Activated naive CD4-positive, alpha-beta T cell treated with anti-CD3 and anti-CD28 coated beads, Interleukin-2, amount 50 U/mL, for 72 hours (primary cell): ENCODE measurements around the gene KATNAL1. TPM values are rescaled to one million over a fixed set of nuclear protein-coding genes. Genes with fewer than 3 reads are reported as not detected.
"Not testable (repeated sequence)": the region's sequence is repeated elsewhere in the genome, so short reads cannot be mapped to it uniquely, and the experiment has no call there.

Source experiments
- ATAC-seq, 2 donors: fragments of 150-1000 bp; cut with Tn5 transposase; 2 replicates each; pipeline ENCODE4 v1.10.0; 2021; ENCODE audit warnings: mild to moderate bottlenecking in 2 of 2, moderate library complexity in 2 of 2
- DNase-seq, 2 donors: peaks; one replicate each; pipeline ENCODE4 v3.0.0; 2021 to 2022; ENCODE audit warnings: low spot score in 2 of 2
- H3K27ac Mint-ChIP-seq, 2 donors: one replicate each; pipeline ENCODE4 v1.8.0; 2022; ENCODE audit warnings: mild to moderate bottlenecking in 2 of 2, mixed read lengths in 2 of 2
- H3K36me3 Mint-ChIP-seq, 2 donors: one replicate each; pipeline ENCODE4 v1.8.0; 2022; ENCODE audit warnings: mixed read lengths in 2 of 2
- H3K9me3 Mint-ChIP-seq, 2 donors: one replicate each; pipeline ENCODE4 v1.8.0; 2022; ENCODE audit warnings: mixed read lengths in 2 of 2
- total RNA-seq, 2 donors: library from RNA; stranded (reverse); gene quantifications; one replicate each; pipeline ENCODE4 v1.2.3, GENCODE V29; 2022

The KATNAL1 gene
- total RNA-seq, 2 donors from 2014 or later, result 17.4 to 19.1 TPM

GRCh38 chr13:30204564-30204963, 102.8 kb downstream of the KATNAL1 start:
- Mint-ChIP-seq H3K9me3 (no peaks in the 10 kb centered on the region), H3K27ac (no peak overlapping the region), H3K36me3 (no peaks in the 10 kb centered on the region)
- ATAC-seq (peak; percentile 78 to 96), DNase-seq (no peak)

- H3K36me3 Mint-ChIP-seq, result no peaks in the 10 kb centered on the region
- H3K27ac Mint-ChIP-seq, result peak overlapping the region in 1 of 2 donors; percentile 63
- DNase-seq (no peak), ATAC-seq (no peak)
- no peaks in the 10 kb centered on the region for H3K9me3 Mint-ChIP-seq
Measured at GRCh38 chr13:30196025-30196424, 111.3 kb downstream of the KATNAL1 start.

GRCh38 chr13:30194906-30195305, 112.4 kb downstream of the KATNAL1 start:
- Mint-ChIP-seq H3K36me3 (no peaks in the 10 kb centered on the region), H3K9me3 (no peaks in the 10 kb centered on the region), H3K27ac (no peak overlapping the region)
- ATAC-seq (no peak), DNase-seq (no peak)

GRCh38 chr13:30193279-30194234, 113.8 kb downstream of the KATNAL1 start:
- H3K36me3 Mint-ChIP-seq, result no peaks in the 10 kb centered on the region
- DNase-seq (no peak), ATAC-seq (no peak)
- H3K27ac Mint-ChIP-seq, result no peak overlapping the region
- no peaks in the 10 kb centered on the region for H3K9me3 Mint-ChIP-seq

- no peaks in the 10 kb centered on the region for H3K36me3 Mint-ChIP-seq
- no peak overlapping the region for H3K27ac Mint-ChIP-seq
- DNase-seq (no peak), ATAC-seq (no peak)
- H3K9me3 Mint-ChIP-seq, result no peaks in the 10 kb centered on the region
Measured at GRCh38 chr13:30192320-30193093, 114.8 kb downstream of the KATNAL1 start.

- Mint-ChIP-seq H3K9me3 (no peaks in the 10 kb centered on the region), H3K36me3 (no peaks in the 10 kb centered on the region), H3K27ac (peak overlapping the region in 1 of 2 donors; percentile 58)
- ATAC-seq (peak in 1 of 2 donors; percentile 63), DNase-seq (no peak)
Measured at GRCh38 chr13:30191491-30192100, 115.8 kb downstream of the KATNAL1 start.

GRCh38 chr13:30186634-30187415, 120.5 kb downstream of the KATNAL1 start:
- H3K9me3 Mint-ChIP-seq, result no peaks in the 10 kb centered on the region
- DNase-seq (no peak), ATAC-seq (no peak)
- H3K27ac Mint-ChIP-seq, result no peak overlapping the region
- peaks cover 0 to 4% of the 10 kb centered on the region in 2 donors for H3K36me3 Mint-ChIP-seq

- peaks cover 0 to 4% of the 10 kb centered on the region in 2 donors for H3K36me3 Mint-ChIP-seq
- no peak for DNase-seq
- no peak overlapping the region for H3K27ac Mint-ChIP-seq
- no peaks in the 10 kb centered on the region for H3K9me3 Mint-ChIP-seq
- ATAC-seq, result no peak
Measured at GRCh38 chr13:30181888-30182651, 125.3 kb downstream of the KATNAL1 start.

GRCh38 chr13:30179597-30180276, 127.6 kb downstream of the KATNAL1 start:
- H3K27ac Mint-ChIP-seq, result no peak overlapping the region
- peaks cover 0 to under 1% of the 10 kb centered on the region in 2 donors for H3K36me3 Mint-ChIP-seq
- ATAC-seq, result no peak
- no peaks in the 10 kb centered on the region for H3K9me3 Mint-ChIP-seq
- DNase-seq, result no peak

- H3K36me3 Mint-ChIP-seq, result no peaks in the 10 kb centered on the region
- DNase-seq (no peak), ATAC-seq (no peak)
- no peak overlapping the region for H3K27ac Mint-ChIP-seq
- no peaks in the 10 kb centered on the region for H3K9me3 Mint-ChIP-seq
Measured at GRCh38 chr13:30178976-30179375, 128.4 kb downstream of the KATNAL1 start.

- Mint-ChIP-seq H3K9me3 (no peaks in the 10 kb centered on the region), H3K36me3 (no peaks in the 10 kb centered on the region), H3K27ac (no peak overlapping the region)
- DNase-seq, result no peak
- no peak for ATAC-seq
Measured at GRCh38 chr13:30175166-30175565, 132.2 kb downstream of the KATNAL1 start.

GRCh38 chr13:30174250-30174649, 133.1 kb downstream of the KATNAL1 start:
- not testable (repeated sequence) for H3K36me3 Mint-ChIP-seq, DNase-seq, H3K27ac Mint-ChIP-seq, ATAC-seq, H3K9me3 Mint-ChIP-seq

- Mint-ChIP-seq H3K27ac (no peak overlapping the region), H3K36me3 (no peaks in the 10 kb centered on the region), H3K9me3 (no peaks in the 10 kb centered on the region)
- DNase-seq (no peak), ATAC-seq (no peak)
Measured at GRCh38 chr13:30173303-30173610, 134.1 kb downstream of the KATNAL1 start.

- no peak for ATAC-seq
- no peaks in the 10 kb centered on the region for H3K36me3 Mint-ChIP-seq
- H3K27ac Mint-ChIP-seq, result no peak overlapping the region
- no peak for DNase-seq
- H3K9me3 Mint-ChIP-seq, result no peaks in the 10 kb centered on the region
Measured at GRCh38 chr13:30172593-30173302, 134.6 kb downstream of the KATNAL1 start.

- no peak for ATAC-seq
- no peak for DNase-seq
- Mint-ChIP-seq H3K36me3 (no peaks in the 10 kb centered on the region), H3K27ac (no peak overlapping the region), H3K9me3 (no peaks in the 10 kb centered on the region)
Measured at GRCh38 chr13:30170569-30170968, 136.8 kb downstream of the KATNAL1 start.
